HG02981 (cell line): ENCODE data around the gene VCL.
A peak's percentile ranks its signal among the peaks of the same experiment; 100 is the strongest.

Experiments
- ATAC-seq: cut with Tn5 transposase; IDR thresholded peaks from one replicate; pipeline ENCODE4 v1.9.1; 2021; ENCODE audit warnings: mild to moderate bottlenecking, moderate library complexity; ENCODE audit not compliant: unreplicated experiment

Gene VCL

GRCh38 chr10:74071157-74071556 is 73.2 kb downstream of the VCL start:
- no peak for ATAC-seq

GRCh38 chr10:74072503-74072902 is 74.6 kb downstream of the VCL start:
- ATAC-seq: no peak

GRCh38 chr10:74075906-74076305 is 78.0 kb downstream of the VCL start:
- no peak for ATAC-seq

- no peak for ATAC-seq
Measured at GRCh38 chr10:74076961-74077360, 79.0 kb downstream of the VCL start.

GRCh38 chr10:74077416-74077815 is 79.5 kb downstream of the VCL start:
- no peak for ATAC-seq

GRCh38 chr10:74078037-74078436 is 80.1 kb downstream of the VCL start:
- peak; percentile 86 for ATAC-seq

GRCh38 chr10:74079028-74079935 is 81.4 kb downstream of the VCL start:
- ATAC-seq: no peak

GRCh38 chr10:74079936-74080590 is 82.1 kb downstream of the VCL start:
- no peak for ATAC-seq

GRCh38 chr10:74081192-74081803 is 83.4 kb downstream of the VCL start:
- ATAC-seq: no peak

GRCh38 chr10:74081941-74082718 is 84.2 kb downstream of the VCL start:
- ATAC-seq: no peak

- no peak for ATAC-seq
Measured at GRCh38 chr10:74083304-74083703, 85.4 kb downstream of the VCL start.

- ATAC-seq: peak; percentile 77
Measured at GRCh38 chr10:74084955-74085354, 87.0 kb downstream of the VCL start.

GRCh38 chr10:74086317-74086716 is 88.4 kb downstream of the VCL start:
- ATAC-seq: no peak

- ATAC-seq: no peak
Measured at GRCh38 chr10:74088722-74089121, 90.8 kb downstream of the VCL start.

GRCh38 chr10:74092372-74092771 is 94.5 kb downstream of the VCL start:
- no peak for ATAC-seq

- ATAC-seq: no peak
Measured at GRCh38 chr10:74093530-74094164, 95.7 kb downstream of the VCL start.

- no peak for ATAC-seq
Measured at GRCh38 chr10:74094231-74094630, 96.3 kb downstream of the VCL start.

- peak; percentile 96 for ATAC-seq
Measured at GRCh38 chr10:74096777-74097176, 98.9 kb downstream of the VCL start.

GRCh38 chr10:74097776-74098175 is 99.9 kb downstream of the VCL start:
- ATAC-seq: no peak

GRCh38 chr10:74099420-74099819 is 101.5 kb downstream of the VCL start:
- ATAC-seq: no peak

GRCh38 chr10:74099836-74100235 is 101.9 kb downstream of the VCL start:
- ATAC-seq: no peak
